Hepatocyte (in vitro differentiated cells): ENCODE results near the gene SORCS2.

ENCODE experiments used
- EZH2 ChIP-seq: fragments of 200-600 bp; sonication (generic); IDR thresholded peaks from 2 replicates; pipeline ENCODE4 v1.6.1; 2016; ENCODE audit warnings: antibody characterized with exemption, mild to moderate bottlenecking, borderline replicate concordance
- TF ChIP-seq, protein P1 (sequence below): fragments of 200-600 bp; sonication (generic); IDR thresholded peaks from 2 replicates; pipeline ENCODE4 v1.5.1; 2016; ENCODE audit warnings: antibody characterized with exemption, mild to moderate bottlenecking; ENCODE audit not compliant: poor library complexity

GRCh38 chr4:7212921-7213320, 20.6 kb downstream of the SORCS2 start:
- TF ChIP-seq, protein P1, sequence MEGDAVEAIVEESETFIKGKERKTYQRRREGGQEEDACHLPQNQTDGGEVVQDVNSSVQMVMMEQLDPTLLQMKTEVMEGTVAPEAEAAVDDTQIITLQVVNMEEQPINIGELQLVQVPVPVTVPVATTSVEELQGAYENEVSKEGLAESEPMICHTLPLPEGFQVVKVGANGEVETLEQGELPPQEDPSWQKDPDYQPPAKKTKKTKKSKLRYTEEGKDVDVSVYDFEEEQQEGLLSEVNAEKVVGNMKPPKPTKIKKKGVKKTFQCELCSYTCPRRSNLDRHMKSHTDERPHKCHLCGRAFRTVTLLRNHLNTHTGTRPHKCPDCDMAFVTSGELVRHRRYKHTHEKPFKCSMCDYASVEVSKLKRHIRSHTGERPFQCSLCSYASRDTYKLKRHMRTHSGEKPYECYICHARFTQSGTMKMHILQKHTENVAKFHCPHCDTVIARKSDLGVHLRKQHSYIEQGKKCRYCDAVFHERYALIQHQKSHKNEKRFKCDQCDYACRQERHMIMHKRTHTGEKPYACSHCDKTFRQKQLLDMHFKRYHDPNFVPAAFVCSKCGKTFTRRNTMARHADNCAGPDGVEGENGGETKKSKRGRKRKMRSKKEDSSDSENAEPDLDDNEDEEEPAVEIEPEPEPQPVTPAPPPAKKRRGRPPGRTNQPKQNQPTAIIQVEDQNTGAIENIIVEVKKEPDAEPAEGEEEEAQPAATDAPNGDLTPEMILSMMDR: no peak
- TF ChIP-seq EZH2: no peak
